H1 (cell line): Measurements from ENCODE around the gene GGA1. TPM values are rescaled to one million over a fixed set of nuclear protein-coding genes. Genes with fewer than 3 reads are reported as not detected.

Experiments used
- CHD1 ChIP-seq: IDR thresholded peaks from 2 replicates; pipeline ENCODE4 v1.6.1; 2012; ENCODE audit warnings: low read depth, low read length, improper control_type of control experiment
- CTCF ChIP-seq, 3 experiments: IDR thresholded peaks; 1 replicate in 2 of 3; 2 replicates in 1 of 3; pipeline versions ENCODE4 v1.5.1 to v1.6.1; 2011; ENCODE audit warnings: low read length in 3 of 3, mild to moderate bottlenecking in 3 of 3, inconsistent platforms in 2 of 3, low read depth in 1 of 3, moderate library complexity in 1 of 3; ENCODE audit not compliant: insufficient read depth in 1 of 3; ENCODE audit errors: control extremely low read depth in 1 of 3
- POU5F1 ChIP-seq: IDR thresholded peaks from 2 replicates; pipeline ENCODE4 v1.6.1; 2011; ENCODE audit warnings: low read depth, mild to moderate bottlenecking, low read length, moderate library complexity
- polyA plus RNA-seq, 7 experiments: library from polyadenylated mRNA; depleted of rRNA in 3 of 7; stranded (reverse) in 5 of 7; unstranded in 2 of 7; fragments of >200 nt in 5 of 7; fragments of 200-250 nt in 2 of 7; gene quantifications; 1 replicate in 5 of 7; 2 replicates in 1 of 7; 4 replicates in 1 of 7; pipeline versions ENCODE4 v1.2.1 to v1.2.3, GENCODE V29; 2011 to 2013; ENCODE audit warnings: missing spikeins in 2 of 7, mixed read lengths in 2 of 7
- total RNA-seq: library from RNA; stranded (reverse); fragmentation: NEBNext Ultra II Directional; extraction: Animal tissue kit (Norgen Biotek cat#: 25700); gene quantifications from 2 replicates; pipeline ENCODE4 v1.2.1, GENCODE V29; 2021

Gene GGA1
- total and polyA plus RNA-seq, 2 of the 8 experiments (the other 6 are each of a cell fraction or from before 2014, with no cell fraction given) = 49.3 to 57.2 TPM

GRCh38 chr22:37601203-37601539 lies 7.5 kb upstream of the GGA1 start (continued):
- TF ChIP-seq CHD1 (no peak), POU5F1 (no peak), CTCF (IDR thresholded peaks at IDR 0.05; ENCODE audit: control extremely low read depth in 1 of 3, insufficient read depth in 1 of 3, low read depth in 1 of 3, low read length in 3 of 3) (no peak)
- TF ChIP-seq, all 59 proteins: peak for 0
